ENCODE measurements around the gene UCN3.
"Not testable (repeated sequence)": the region's sequence is repeated elsewhere in the genome, so short reads cannot be mapped to it uniquely, and the experiment has no call there.

The UCN3 gene

GRCh38 chr10:5404208-5405041 lies 39.7 kb downstream of the UCN3 start, which contains the start of gene TUBAL3:
TSS of gene TUBAL3 (minus strand) at chr10:5404828. CDS start at chr10:5404792, 36 bp downstream.
- no peak for DNase-seq
- H3K4me3 ChIP-seq (ENCODE audit: low read depth, low read length) = no peak within 1 kb of the TSS

GRCh38 chr10:5406918-5407317 lies 42.2 kb downstream of the UCN3 start:
- H3K9me3 ChIP-seq = no peaks in the 10 kb centered on the region
- TF ChIP-seq CTCF (IDR thresholded peaks at IDR 0.05; ENCODE audit: low read depth, low read length) = no peak
- no peaks in the 10 kb centered on the region for H3K36me3 ChIP-seq
- no peak overlapping the region for H3K4me3 ChIP-seq (ENCODE audit: low read depth, low read length)
- no peaks in the 10 kb centered on the region for H3K4me1 ChIP-seq
- no peak for DNase-seq
- H3K27me3 ChIP-seq = no peaks in the 10 kb centered on the region

More at GRCh38 chr10:5404208-5405041, 39.7 kb downstream of the UCN3 start, which contains the start of gene TUBAL3:
- no peaks in the 10 kb centered on the region for H3K9me3 ChIP-seq
- H3K27me3 ChIP-seq = no peaks in the 10 kb centered on the region
- H3K36me3 ChIP-seq = no peaks in the 10 kb centered on the region
- H3K4me1 ChIP-seq = no peaks in the 10 kb centered on the region
- no peak for TF ChIP-seq CTCF (IDR thresholded peaks at IDR 0.05; ENCODE audit: low read depth, low read length)

- H3K36me3 ChIP-seq; DNase-seq; H3K27me3 ChIP-seq; H3K4me1 ChIP-seq; H3K9me3 ChIP-seq; H3K4me3 ChIP-seq (ENCODE audit: low read depth, low read length): not testable (repeated sequence)
These were observed 46.0 kb downstream of the UCN3 start for GRCh38 chr10:5410787-5411186.

GRCh38 chr10:5411941-5412276 lies 47.1 kb downstream of the UCN3 start:
- Histone ChIP-seq H3K36me3 (peaks cover 4% of the 10 kb centered on the region; the same call in 1 of the 2 replicates), H3K4me1 (no peaks in the 10 kb centered on the region), H3K9me3 (no peaks in the 10 kb centered on the region), H3K4me3 (ENCODE audit: low read depth, low read length) (peak overlapping the region; percentile 90), H3K27me3 (no peaks in the 10 kb centered on the region)
- peak; percentile 48 for DNase-seq
- no peak for TF ChIP-seq CTCF (IDR thresholded peaks at IDR 0.05; ENCODE audit: low read depth, low read length)

- Histone ChIP-seq H3K27me3 (no peaks in the 10 kb centered on the region), H3K4me1 (no peaks in the 10 kb centered on the region), H3K4me3 (ENCODE audit: low read depth, low read length) (peak within 1 kb of the TSS; percentile 90), H3K9me3 (no peaks in the 10 kb centered on the region), H3K36me3 (peaks cover 6% of the 10 kb centered on the region; the same call in 1 of the 2 replicates)
- DNase-seq = peak; percentile 93
- TF ChIP-seq CTCF (IDR thresholded peaks at IDR 0.05; ENCODE audit: low read depth, low read length) = no peak
These were observed 47.6 kb downstream of the UCN3 start, which contains the start of gene NET1 for GRCh38 chr10:5412277-5412941. TSS of gene NET1 (plus strand) at chr10:5412557. CDS start at chr10:5412693, 136 bp downstream.

GRCh38 chr10:5413012-5413938 lies 48.5 kb downstream of the UCN3 start:
- TF ChIP-seq CTCF (IDR thresholded peaks at IDR 0.05; ENCODE audit: low read depth, low read length) = no peak
- Histone ChIP-seq H3K4me1 (no peaks in the 10 kb centered on the region), H3K4me3 (ENCODE audit: low read depth, low read length) (peak overlapping the region; percentile 90), H3K9me3 (no peaks in the 10 kb centered on the region), H3K36me3 (peaks cover 6% of the 10 kb centered on the region; the same call in 1 of the 2 replicates), H3K27me3 (no peaks in the 10 kb centered on the region)
- no peak for DNase-seq

Measured in BE2C (cell line).